SK-N-SH treated with all-trans-retinoic acid at 6 μM for 48 hours (cell line): Measurements from ENCODE around the gene CASS4.

Experiments
- ESRRG ChIP-seq: fragments of 250-450 bp; sonication (Bioruptor Pico); IDR thresholded peaks from 2 replicates; pipeline ENCODE4 v1.6.1; 2021; ENCODE audit warnings: mild to moderate bottlenecking
- OSR1 ChIP-seq: fragments of 250-450 bp; sonication (Bioruptor Pico); IDR thresholded peaks from 2 replicates; pipeline ENCODE4 v1.8.0; 2022; ENCODE audit warnings: moderate library complexity, mild to moderate bottlenecking, inconsistent platforms
- RARB ChIP-seq: fragments of 250-450 bp; sonication (Bioruptor Pico); IDR thresholded peaks from 2 replicates; pipeline ENCODE4 v1.8.0; 2021; ENCODE audit warnings: mild to moderate bottlenecking, moderate library complexity
- SNAI2 ChIP-seq: fragments of 250-450 bp; sonication (Bioruptor Pico); IDR thresholded peaks from 2 replicates; pipeline ENCODE4 v1.5.0; 2020; ENCODE audit warnings: mild to moderate bottlenecking, moderate library complexity
- ZFP3 ChIP-seq: fragments of 250-450 bp; sonication (Bioruptor Pico); IDR thresholded peaks from 2 replicates; pipeline ENCODE4 v1.5.0; 2020; ENCODE audit warnings: mild to moderate bottlenecking, moderate library complexity
- ZFP30 ChIP-seq: fragments of 450-650 bp; formaldehyde crosslinking; IDR thresholded peaks from 2 replicates; pipeline ENCODE4 v1.5.0; 2022; ENCODE audit warnings: mild to moderate bottlenecking, moderate library complexity
- ZNF8 ChIP-seq: fragments of 450-650 bp; formaldehyde crosslinking; IDR thresholded peaks from 2 replicates; pipeline ENCODE4 v1.5.0; 2020; ENCODE audit warnings: mild to moderate bottlenecking, moderate library complexity
- TF ChIP-seq, protein P1 (sequence below): fragments of 250-450 bp; sonication (Bioruptor Pico); IDR thresholded peaks from 2 replicates; pipeline ENCODE4 v1.5.1; 2020; ENCODE audit warnings: low read depth, mild to moderate bottlenecking, moderate library complexity

DNA sequence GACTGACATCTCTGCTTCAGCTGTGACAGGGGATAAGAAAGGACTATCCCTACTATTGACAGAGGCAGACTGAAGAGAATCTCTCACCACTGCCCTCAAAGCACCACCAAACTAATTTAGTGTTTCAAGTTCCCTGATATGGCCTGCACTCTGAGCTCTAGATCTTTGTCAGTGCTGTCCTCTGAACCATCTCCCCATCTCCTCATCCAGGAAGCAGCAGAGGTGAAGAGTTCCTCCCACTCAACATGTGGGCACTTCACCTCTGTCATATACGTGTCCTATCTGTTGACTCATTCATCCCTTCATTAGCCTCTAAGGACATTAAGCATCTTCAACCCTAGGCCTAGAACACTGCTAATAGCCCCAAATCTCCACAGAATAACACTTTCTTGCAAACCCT is 39.2 kb upstream of the CASS4 start:
- TF ChIP-seq, protein P1, sequence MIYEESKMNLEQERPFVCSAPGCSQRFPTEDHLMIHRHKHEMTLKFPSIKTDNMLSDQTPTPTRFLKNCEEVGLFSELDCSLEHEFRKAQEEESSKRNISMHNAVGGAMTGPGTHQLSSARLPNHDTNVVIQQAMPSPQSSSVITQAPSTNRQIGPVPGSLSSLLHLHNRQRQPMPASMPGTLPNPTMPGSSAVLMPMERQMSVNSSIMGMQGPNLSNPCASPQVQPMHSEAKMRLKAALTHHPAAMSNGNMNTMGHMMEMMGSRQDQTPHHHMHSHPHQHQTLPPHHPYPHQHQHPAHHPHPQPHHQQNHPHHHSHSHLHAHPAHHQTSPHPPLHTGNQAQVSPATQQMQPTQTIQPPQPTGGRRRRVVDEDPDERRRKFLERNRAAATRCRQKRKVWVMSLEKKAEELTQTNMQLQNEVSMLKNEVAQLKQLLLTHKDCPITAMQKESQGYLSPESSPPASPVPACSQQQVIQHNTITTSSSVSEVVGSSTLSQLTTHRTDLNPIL (CRISPR knock-in tag): no peak
- no peak for TF ChIP-seq ZNF8 (CRISPR knock-in tag)
- no peak for TF ChIP-seq OSR1 (CRISPR knock-in tag)
- no peak for TF ChIP-seq RARB (CRISPR knock-in tag)
- TF ChIP-seq ESRRG (CRISPR knock-in tag): no peak
- no peak for TF ChIP-seq SNAI2 (CRISPR knock-in tag)
- no peak for TF ChIP-seq ZFP3 (CRISPR knock-in tag)
- TF ChIP-seq ZFP30: no peak
